K562 (cell line): ENCODE data around the gene SLC37A4. TPM values are rescaled to one million over a fixed set of nuclear protein-coding genes. Genes with fewer than 3 reads are reported as not detected.

Experiments used
- CBX3 ChIP-seq, 2 experiments: IDR thresholded peaks; 1 replicate in 1 of 2; 2 replicates in 1 of 2; pipeline ENCODE4 v1.6.1; 2012; ENCODE audit warnings: inconsistent platforms in 2 of 2, low read length in 2 of 2, borderline replicate concordance in 1 of 2, control low read depth in 1 of 2
- ELF4 ChIP-seq: fragments of 450-650 bp; formaldehyde crosslinking; IDR thresholded peaks from 2 replicates; pipeline ENCODE4 v1.4.0; 2022; ENCODE audit warnings: missing genetic modification characterization
- FOXJ2 ChIP-seq: fragments of 200-800 bp; sonication (Bioruptor generic); IDR thresholded peaks from 2 replicates; pipeline ENCODE4 v1.6.1; 2016; ENCODE audit warnings: missing genetic modification characterization, missing compliant biosample characterization
- HDAC2 ChIP-seq: fragments of 450-650 bp; IDR thresholded peaks from 2 replicates; pipeline ENCODE4 v1.6.1; 2016; ENCODE audit warnings: mild to moderate bottlenecking
- NONO ChIP-seq, 2 experiments: fragments of 200-400 bp in 1 of 2; fragments of 450-650 bp in 1 of 2; formaldehyde crosslinking in 1 of 2; IDR thresholded peaks; 2 replicates each; pipeline ENCODE4 v1.6.1; 2017; ENCODE audit warnings: low read depth in 2 of 2, mild to moderate bottlenecking in 2 of 2, moderate library complexity in 2 of 2, low read length in 1 of 2
- RBBP5 ChIP-seq: fragments of 200-600 bp; sonication (generic); IDR thresholded peaks from 2 replicates; pipeline ENCODE4 v1.6.1; 2012; ENCODE audit warnings: borderline replicate concordance, mild to moderate bottlenecking, low read length, control low read depth, inconsistent platforms; ENCODE audit not compliant: insufficient read depth, poor library complexity, severe bottlenecking
- RFX1 ChIP-seq: fragments of 450-650 bp; IDR thresholded peaks from 2 replicates; pipeline ENCODE4 v1.6.1; 2016; ENCODE audit warnings: mild to moderate bottlenecking, moderate library complexity
- SRSF1 ChIP-seq: fragments of 200-400 bp; formaldehyde crosslinking; IDR thresholded peaks from 2 replicates; pipeline ENCODE4 v1.6.1; 2017; ENCODE audit warnings: mild to moderate bottlenecking, low read depth, low read length, moderate library complexity
- TAL1 ChIP-seq: fragments of 450-650 bp; IDR thresholded peaks from 2 replicates; pipeline ENCODE4 v1.6.1; 2016; ENCODE audit warnings: mild to moderate bottlenecking
- TFAP4 ChIP-seq: sonication (generic); formaldehyde crosslinking; IDR thresholded peaks from 2 replicates; pipeline ENCODE4 v1.8.0; 2022; ENCODE audit warnings: missing genetic modification reagents, mild to moderate bottlenecking, moderate library complexity, borderline replicate concordance
- TRIM24 ChIP-seq, 2 experiments: fragments of 450-650 bp; IDR thresholded peaks; 2 replicates each; pipeline ENCODE4 v1.6.1; 2016
- XRCC5 ChIP-seq: fragments of 200-400 bp; formaldehyde crosslinking; IDR thresholded peaks from 2 replicates; pipeline ENCODE4 v1.6.1; 2017; ENCODE audit warnings: low read depth, mild to moderate bottlenecking, low read length
- ZC3H8 ChIP-seq: fragments of 450-650 bp; IDR thresholded peaks from 2 replicates; pipeline ENCODE4 v1.6.1; 2017
- ZNF121 ChIP-seq: sonication (generic); formaldehyde crosslinking; conservative IDR thresholded peaks from 2 replicates; pipeline ENCODE4 v1.8.0; 2022; ENCODE audit warnings: missing genetic modification reagents
- ZNF174 ChIP-seq: fragments of 250-450 bp; sonication (Bioruptor Pico); IDR thresholded peaks from 2 replicates; pipeline ENCODE4 v1.4.0; 2020; ENCODE audit warnings: mild to moderate bottlenecking
- ZNF24 ChIP-seq: fragments of 450-650 bp; IDR thresholded peaks from 2 replicates; pipeline ENCODE4 v1.6.1; 2016
- ZNF311 ChIP-seq: fragments of 250-450 bp; sonication (Bioruptor Pico); IDR thresholded peaks from 2 replicates; pipeline ENCODE4 v1.4.0; 2020; ENCODE audit warnings: mild to moderate bottlenecking, moderate library complexity
- ZNF347 ChIP-seq: fragments of 450-650 bp; formaldehyde crosslinking; IDR thresholded peaks from 2 replicates; pipeline ENCODE4 v1.4.0; 2020; ENCODE audit warnings: low read depth, mild to moderate bottlenecking, moderate library complexity
- polyA plus RNA-seq, 8 experiments: library from polyadenylated mRNA; depleted of rRNA in 4 of 8; stranded (reverse) in 5 of 8; unstranded in 3 of 8; fragments of >200 nt; fragmentation: Nextera tagmentation in 2 of 8; fragmentation: Illumina TruSeq in 1 of 8; extraction: Ambion mirVana in 2 of 8; extraction: Trizol in 1 of 8; gene quantifications; 2 replicates each; pipeline versions ENCODE4 v1.2.1 to v1.2.3, GENCODE V29; 2011 to 2014; ENCODE audit warnings: inconsistent platforms in 1 of 8, missing spikeins in 1 of 8
- total RNA-seq, 7 experiments: library from RNA; depleted of rRNA in 6 of 7; stranded (reverse); fragments of >200 nt in 6 of 7; fragmentation: Illumina TruSeq in 2 of 7; extraction: Trizol in 2 of 7; gene quantifications; 2 replicates each; pipeline versions ENCODE4 v1.2.1 to v1.2.3, GENCODE V29; 2011 to 2021; ENCODE audit warnings: low replicate concordance in 1 of 7
- TF ChIP-seq, protein P1 (sequence below): fragments of 450-650 bp; IDR thresholded peaks from 2 replicates; pipeline ENCODE4 v1.6.1; 2017; ENCODE audit warnings: antibody characterized with exemption, mild to moderate bottlenecking
- TF ChIP-seq, protein P2 (sequence below): fragments of 200-800 bp; sonication (Bioruptor generic); IDR thresholded peaks from 2 replicates; pipeline ENCODE4 v1.6.1; 2017; ENCODE audit warnings: missing genetic modification characterization, missing compliant biosample characterization
- TF ChIP-seq, protein P3 (sequence below), 2 experiments: fragments of 450-650 bp; conservative IDR thresholded peaks; 2 replicates each; pipeline ENCODE4 v1.6.1; 2017; ENCODE audit warnings: mild to moderate bottlenecking in 2 of 2, moderate library complexity in 2 of 2

The SLC37A4 gene
- total and polyA plus RNA-seq, 9 of the 15 experiments (the other 6 are each of a cell fraction or from before 2014, with no cell fraction given) = 24.7 to 73.9 (median 40.7) TPM

GRCh38 chr11:119029069-119029339 is 1.7 kb downstream of the SLC37A4 start (continued):
- TF ChIP-seq ZNF347 (CRISPR knock-in tag) = no peak
- no peak for TF ChIP-seq TFAP4
- TF ChIP-seq ZNF24 = no peak
- TF ChIP-seq ZNF174 (CRISPR knock-in tag) = no peak
- TF ChIP-seq ZNF121 (CRISPR knock-in tag) = no peak
- TF ChIP-seq RFX1 = no peak
- no peak for TF ChIP-seq ZC3H8
- TF ChIP-seq ELF4 (CRISPR knock-in tag) = no peak
- TF ChIP-seq ZNF311 = no peak
- TF ChIP-seq TAL1 = peak; percentile 50; the same call in 1 of the 2 replicates
- TF ChIP-seq, protein P1, sequence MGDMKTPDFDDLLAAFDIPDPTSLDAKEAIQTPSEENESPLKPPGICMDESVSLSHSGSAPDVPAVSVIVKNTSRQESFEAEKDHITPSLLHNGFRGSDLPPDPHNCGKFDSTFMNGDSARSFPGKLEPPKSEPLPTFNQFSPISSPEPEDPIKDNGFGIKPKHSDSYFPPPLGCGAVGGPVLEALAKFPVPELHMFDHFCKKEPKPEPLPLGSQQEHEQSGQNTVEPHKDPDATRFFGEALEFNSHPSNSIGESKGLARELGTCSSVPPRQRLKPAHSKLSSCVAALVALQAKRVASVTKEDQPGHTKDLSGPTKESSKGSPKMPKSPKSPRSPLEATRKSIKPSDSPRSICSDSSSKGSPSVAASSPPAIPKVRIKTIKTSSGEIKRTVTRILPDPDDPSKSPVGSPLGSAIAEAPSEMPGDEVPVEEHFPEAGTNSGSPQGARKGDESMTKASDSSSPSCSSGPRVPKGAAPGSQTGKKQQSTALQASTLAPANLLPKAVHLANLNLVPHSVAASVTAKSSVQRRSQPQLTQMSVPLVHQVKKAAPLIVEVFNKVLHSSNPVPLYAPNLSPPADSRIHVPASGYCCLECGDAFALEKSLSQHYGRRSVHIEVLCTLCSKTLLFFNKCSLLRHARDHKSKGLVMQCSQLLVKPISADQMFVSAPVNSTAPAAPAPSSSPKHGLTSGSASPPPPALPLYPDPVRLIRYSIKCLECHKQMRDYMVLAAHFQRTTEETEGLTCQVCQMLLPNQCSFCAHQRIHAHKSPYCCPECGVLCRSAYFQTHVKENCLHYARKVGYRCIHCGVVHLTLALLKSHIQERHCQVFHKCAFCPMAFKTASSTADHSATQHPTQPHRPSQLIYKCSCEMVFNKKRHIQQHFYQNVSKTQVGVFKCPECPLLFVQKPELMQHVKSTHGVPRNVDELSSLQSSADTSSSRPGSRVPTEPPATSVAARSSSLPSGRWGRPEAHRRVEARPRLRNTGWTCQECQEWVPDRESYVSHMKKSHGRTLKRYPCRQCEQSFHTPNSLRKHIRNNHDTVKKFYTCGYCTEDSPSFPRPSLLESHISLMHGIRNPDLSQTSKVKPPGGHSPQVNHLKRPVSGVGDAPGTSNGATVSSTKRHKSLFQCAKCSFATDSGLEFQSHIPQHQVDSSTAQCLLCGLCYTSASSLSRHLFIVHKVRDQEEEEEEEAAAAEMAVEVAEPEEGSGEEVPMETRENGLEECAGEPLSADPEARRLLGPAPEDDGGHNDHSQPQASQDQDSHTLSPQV = no peak
- no peak for TF ChIP-seq SRSF1
- TF ChIP-seq, protein P2, sequence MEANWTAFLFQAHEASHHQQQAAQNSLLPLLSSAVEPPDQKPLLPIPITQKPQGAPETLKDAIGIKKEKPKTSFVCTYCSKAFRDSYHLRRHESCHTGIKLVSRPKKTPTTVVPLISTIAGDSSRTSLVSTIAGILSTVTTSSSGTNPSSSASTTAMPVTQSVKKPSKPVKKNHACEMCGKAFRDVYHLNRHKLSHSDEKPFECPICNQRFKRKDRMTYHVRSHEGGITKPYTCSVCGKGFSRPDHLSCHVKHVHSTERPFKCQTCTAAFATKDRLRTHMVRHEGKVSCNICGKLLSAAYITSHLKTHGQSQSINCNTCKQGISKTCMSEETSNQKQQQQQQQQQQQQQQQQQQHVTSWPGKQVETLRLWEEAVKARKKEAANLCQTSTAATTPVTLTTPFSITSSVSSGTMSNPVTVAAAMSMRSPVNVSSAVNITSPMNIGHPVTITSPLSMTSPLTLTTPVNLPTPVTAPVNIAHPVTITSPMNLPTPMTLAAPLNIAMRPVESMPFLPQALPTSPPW (CRISPR knock-in tag) = no peak
- no peak for TF ChIP-seq TRIM24 (IDR thresholded peaks at IDR 0.05)
- no peak for TF ChIP-seq FOXJ2 (tag)
- TF ChIP-seq CBX3 (IDR thresholded peaks at IDR 0.05; ENCODE audit: borderline replicate concordance in 1 of 2, low read length in 2 of 2) = no peak
- TF ChIP-seq RBBP5 = no peak
- TF ChIP-seq, protein P3, sequence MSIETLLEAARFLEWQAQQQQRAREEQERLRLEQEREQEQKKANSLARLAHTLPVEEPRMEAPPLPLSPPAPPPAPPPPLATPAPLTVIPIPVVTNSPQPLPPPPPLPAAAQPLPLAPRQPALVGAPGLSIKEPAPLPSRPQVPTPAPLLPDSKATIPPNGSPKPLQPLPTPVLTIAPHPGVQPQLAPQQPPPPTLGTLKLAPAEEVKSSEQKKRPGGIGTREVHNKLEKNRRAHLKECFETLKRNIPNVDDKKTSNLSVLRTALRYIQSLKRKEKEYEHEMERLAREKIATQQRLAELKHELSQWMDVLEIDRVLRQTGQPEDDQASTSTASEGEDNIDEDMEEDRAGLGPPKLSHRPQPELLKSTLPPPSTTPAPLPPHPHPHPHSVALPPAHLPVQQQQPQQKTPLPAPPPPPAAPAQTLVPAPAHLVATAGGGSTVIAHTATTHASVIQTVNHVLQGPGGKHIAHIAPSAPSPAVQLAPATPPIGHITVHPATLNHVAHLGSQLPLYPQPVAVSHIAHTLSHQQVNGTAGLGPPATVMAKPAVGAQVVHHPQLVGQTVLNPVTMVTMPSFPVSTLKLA (conservative IDR thresholded peaks at IDR 0.05) = peak in 1 of 2 experiments; percentile 31; a peak in 1 of 4 replicates
- no peak for TF ChIP-seq HDAC2
- TF ChIP-seq NONO (IDR thresholded peaks at IDR 0.05; ENCODE audit: low read depth in 2 of 2, low read length in 1 of 2) = no peak
- TF ChIP-seq XRCC5 = no peak
